Measurements from ENCODE around the gene TMEM200A. TPM values are rescaled to one million over a fixed set of nuclear protein-coding genes. Genes with fewer than 3 reads are reported as not detected.

The TMEM200A gene
- total RNA-seq, 3 donors from 2014 or later, result 4.6 to 6.6 (median 4.8) TPM

- no peak for TF ChIP-seq POLR2A (IDR thresholded peaks at IDR 0.05)
- no peak for TF ChIP-seq POLR2AphosphoS5 (IDR thresholded peaks at IDR 0.05)
- no peak for TF ChIP-seq CTCF (IDR thresholded peaks at IDR 0.05)
- Histone ChIP-seq H3K27ac (no peak overlapping the region), H3K4me3 (no peak overlapping the region), H3K4me1 (no peaks in the 10 kb centered on the region), H3K36me3 (no peaks in the 10 kb centered on the region), H3K9me3 (no peaks in the 10 kb centered on the region), H3K27me3 (no peaks in the 10 kb centered on the region)
- intact Hi-C loops (cut with DNase I; ENCODE audit: low total_unique reads), result no loop called here
- no peak for DNase-seq (ENCODE audit: low spot score in 2 of 2)
Observed at GRCh38 chr6:130362128-130362527, 3.7 kb upstream of the TMEM200A start.

- Histone ChIP-seq H3K4me3 (no peak overlapping the region), H3K4me1 (no peaks in the 10 kb centered on the region), H3K36me3 (no peaks in the 10 kb centered on the region), H3K27ac (no peak overlapping the region), H3K9me3 (no peaks in the 10 kb centered on the region), H3K27me3 (no peaks in the 10 kb centered on the region)
- TF ChIP-seq POLR2AphosphoS5 (IDR thresholded peaks at IDR 0.05) (no peak), CTCF (IDR thresholded peaks at IDR 0.05) (no peak), POLR2A (IDR thresholded peaks at IDR 0.05) (no peak)
- intact Hi-C loops (cut with DNase I; ENCODE audit: low total_unique reads), result no loop called here
- DNase-seq (ENCODE audit: low spot score in 2 of 2), result no peak
Observed at GRCh38 chr6:130364224-130364780, 1.5 kb upstream of the TMEM200A start.

GRCh38 chr6:130366107-130367005 is 539 bp downstream of the TMEM200A start:
- no peak for TF ChIP-seq POLR2A (IDR thresholded peaks at IDR 0.05)
- DNase-seq (ENCODE audit: low spot score in 2 of 2), result peak; percentile 32 to 53
- H3K27me3 ChIP-seq, result no peaks in the 10 kb centered on the region
- H3K36me3 ChIP-seq, result no peaks in the 10 kb centered on the region
- H3K4me3 ChIP-seq, result peak overlapping the region; percentile 59 to 73 (median 67)
- intact Hi-C loops (cut with DNase I; ENCODE audit: low total_unique reads), result no loop called here
- H3K27ac ChIP-seq, result peak overlapping the region; percentile 62 to 93
- no peaks in the 10 kb centered on the region for H3K4me1 ChIP-seq
- no peaks in the 10 kb centered on the region for H3K9me3 ChIP-seq

- intact Hi-C loops (cut with DNase I; ENCODE audit: low total_unique reads), result no loop called here
- H3K4me1 ChIP-seq, result no peaks in the 10 kb centered on the region
- no peaks in the 10 kb centered on the region for H3K27me3 ChIP-seq
- H3K27ac ChIP-seq, result no peak overlapping the region
- DNase-seq (ENCODE audit: low spot score in 2 of 2), result no peak
- peak overlapping the region in 2 of 3 donors; percentile 59 to 73 for H3K4me3 ChIP-seq
- H3K9me3 ChIP-seq, result no peaks in the 10 kb centered on the region
- no peaks in the 10 kb centered on the region for H3K36me3 ChIP-seq
- TF ChIP-seq POLR2AphosphoS5 (IDR thresholded peaks at IDR 0.05) (no peak), CTCF (IDR thresholded peaks at IDR 0.05) (no peak), POLR2A (IDR thresholded peaks at IDR 0.05) (no peak)
Observed at GRCh38 chr6:130367767-130368166, 1.9 kb downstream of the TMEM200A start.

- no peaks in the 10 kb centered on the region for H3K36me3 ChIP-seq
- TF ChIP-seq CTCF (IDR thresholded peaks at IDR 0.05), result no peak
- TF ChIP-seq POLR2AphosphoS5 (IDR thresholded peaks at IDR 0.05), result no peak
- TF ChIP-seq POLR2A (IDR thresholded peaks at IDR 0.05), result no peak
- intact Hi-C loops (cut with DNase I; ENCODE audit: low total_unique reads), result no loop called here
- H3K27ac ChIP-seq, result no peak overlapping the region
- DNase-seq (ENCODE audit: low spot score in 2 of 2), result no peak
- peak overlapping the region in 1 of 3 donors; percentile 29 for H3K4me3 ChIP-seq
- no peaks in the 10 kb centered on the region for H3K4me1 ChIP-seq
- no peaks in the 10 kb centered on the region for H3K27me3 ChIP-seq
- no peaks in the 10 kb centered on the region for H3K9me3 ChIP-seq
Observed at GRCh38 chr6:130368576-130368975, 2.8 kb downstream of the TMEM200A start.
